SK-N-SH (cell line): ENCODE results near the gene HIF1A.

Source experiments
- NRF1 ChIP-seq: IDR thresholded peaks from 2 replicates; pipeline ENCODE4 v1.6.1; 2012; ENCODE audit warnings: low read depth, mild to moderate bottlenecking, low read length
- TF ChIP-seq, protein P1 (sequence below): fragments of 200-600 bp; sonication (generic); IDR thresholded peaks from 2 replicates; pipeline ENCODE4 v1.6.1; 2017; ENCODE audit warnings: antibody characterized with exemption, mild to moderate bottlenecking, moderate library complexity
- TF ChIP-seq, protein P2 (sequence below): IDR thresholded peaks from 2 replicates; pipeline ENCODE4 v1.4.0; 2012; ENCODE audit warnings: low read depth

DNA sequence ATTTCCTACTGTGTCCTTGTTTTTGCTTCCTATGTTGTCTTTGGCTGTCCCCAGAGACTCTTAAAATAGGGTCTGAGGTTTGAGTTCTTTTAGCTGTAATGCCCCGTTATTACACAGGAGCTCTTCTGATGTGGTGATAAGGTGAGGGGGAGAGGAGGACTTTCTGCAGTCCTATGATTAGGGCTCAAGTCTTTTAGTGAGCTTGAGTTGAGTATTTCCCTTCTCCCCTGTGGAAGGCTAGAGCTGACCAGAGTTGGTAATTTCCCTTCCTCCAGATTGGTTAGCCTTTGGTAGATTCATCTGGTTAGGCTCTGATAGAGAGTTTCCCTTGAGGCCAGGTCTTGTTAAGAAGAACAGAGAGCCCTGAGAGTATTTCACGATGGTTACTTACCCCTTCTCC, 4.3 kb upstream of the HIF1A start:
- TF ChIP-seq, protein P1, sequence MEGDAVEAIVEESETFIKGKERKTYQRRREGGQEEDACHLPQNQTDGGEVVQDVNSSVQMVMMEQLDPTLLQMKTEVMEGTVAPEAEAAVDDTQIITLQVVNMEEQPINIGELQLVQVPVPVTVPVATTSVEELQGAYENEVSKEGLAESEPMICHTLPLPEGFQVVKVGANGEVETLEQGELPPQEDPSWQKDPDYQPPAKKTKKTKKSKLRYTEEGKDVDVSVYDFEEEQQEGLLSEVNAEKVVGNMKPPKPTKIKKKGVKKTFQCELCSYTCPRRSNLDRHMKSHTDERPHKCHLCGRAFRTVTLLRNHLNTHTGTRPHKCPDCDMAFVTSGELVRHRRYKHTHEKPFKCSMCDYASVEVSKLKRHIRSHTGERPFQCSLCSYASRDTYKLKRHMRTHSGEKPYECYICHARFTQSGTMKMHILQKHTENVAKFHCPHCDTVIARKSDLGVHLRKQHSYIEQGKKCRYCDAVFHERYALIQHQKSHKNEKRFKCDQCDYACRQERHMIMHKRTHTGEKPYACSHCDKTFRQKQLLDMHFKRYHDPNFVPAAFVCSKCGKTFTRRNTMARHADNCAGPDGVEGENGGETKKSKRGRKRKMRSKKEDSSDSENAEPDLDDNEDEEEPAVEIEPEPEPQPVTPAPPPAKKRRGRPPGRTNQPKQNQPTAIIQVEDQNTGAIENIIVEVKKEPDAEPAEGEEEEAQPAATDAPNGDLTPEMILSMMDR, result no peak
- TF ChIP-seq NRF1, result no peak
- TF ChIP-seq, protein P2, sequence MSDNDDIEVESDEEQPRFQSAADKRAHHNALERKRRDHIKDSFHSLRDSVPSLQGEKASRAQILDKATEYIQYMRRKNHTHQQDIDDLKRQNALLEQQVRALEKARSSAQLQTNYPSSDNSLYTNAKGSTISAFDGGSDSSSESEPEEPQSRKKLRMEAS, result no peak
